HG03045 (cell line): ENCODE measurements around the gene HOXB9.

Experiments
- ATAC-seq: cut with Tn5 transposase; IDR thresholded peaks from one replicate; pipeline ENCODE4 v1.9.1; 2021; ENCODE audit warnings: mild to moderate bottlenecking, moderate library complexity; ENCODE audit not compliant: unreplicated experiment

Gene HOXB9

GRCh38 chr17:48639982-48640857 is 14.1 kb upstream of the HOXB9 start:
- ATAC-seq = no peak

GRCh38 chr17:48639136-48639535 is 13.0 kb upstream of the HOXB9 start:
- ATAC-seq = no peak

DNA sequence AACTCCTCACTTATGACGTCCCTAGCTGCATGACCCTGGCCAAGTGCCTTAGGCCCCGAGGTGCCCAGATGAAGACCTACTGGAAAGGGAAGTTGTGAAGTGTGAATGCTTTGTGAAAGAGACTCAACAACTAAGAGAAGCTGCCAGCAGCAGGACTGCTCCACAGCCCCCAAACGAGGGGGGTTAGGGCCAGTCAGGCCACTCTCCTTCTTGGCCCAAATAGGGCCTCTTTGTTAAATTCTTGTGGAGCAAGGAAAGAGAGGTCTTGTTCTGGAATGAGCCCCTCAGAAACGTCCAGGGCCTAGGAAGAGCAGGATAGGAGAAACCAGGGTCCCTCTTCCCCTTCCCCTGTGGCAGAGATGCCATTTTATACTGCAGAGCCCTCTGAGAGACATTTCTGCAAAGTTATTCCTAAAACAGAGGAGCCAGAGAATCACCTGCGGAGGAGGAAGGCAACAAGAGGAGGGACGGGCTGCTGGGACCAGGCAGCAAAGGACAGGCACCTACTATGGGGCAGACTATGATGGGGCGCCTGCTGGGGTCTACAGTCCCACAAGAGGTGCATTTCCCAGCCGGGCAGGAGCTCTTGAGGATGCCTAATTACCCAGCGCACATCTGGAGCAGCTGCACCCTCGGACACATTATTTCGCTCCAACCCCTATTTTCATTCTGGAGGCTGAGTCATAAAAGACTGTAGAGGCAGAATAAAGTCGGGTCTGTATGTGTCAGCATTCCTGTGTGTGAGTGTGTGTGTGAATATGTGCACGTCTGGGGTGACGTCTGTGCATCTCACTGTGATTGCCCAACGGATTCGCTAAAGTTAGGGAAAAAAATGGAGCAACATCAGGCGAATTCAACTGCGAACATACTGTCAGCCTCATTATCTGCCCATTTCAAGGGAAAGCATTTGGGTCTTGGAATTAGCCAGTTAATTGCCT is 11.4 kb upstream of the HOXB9 start:
- ATAC-seq = no peak

DNA sequence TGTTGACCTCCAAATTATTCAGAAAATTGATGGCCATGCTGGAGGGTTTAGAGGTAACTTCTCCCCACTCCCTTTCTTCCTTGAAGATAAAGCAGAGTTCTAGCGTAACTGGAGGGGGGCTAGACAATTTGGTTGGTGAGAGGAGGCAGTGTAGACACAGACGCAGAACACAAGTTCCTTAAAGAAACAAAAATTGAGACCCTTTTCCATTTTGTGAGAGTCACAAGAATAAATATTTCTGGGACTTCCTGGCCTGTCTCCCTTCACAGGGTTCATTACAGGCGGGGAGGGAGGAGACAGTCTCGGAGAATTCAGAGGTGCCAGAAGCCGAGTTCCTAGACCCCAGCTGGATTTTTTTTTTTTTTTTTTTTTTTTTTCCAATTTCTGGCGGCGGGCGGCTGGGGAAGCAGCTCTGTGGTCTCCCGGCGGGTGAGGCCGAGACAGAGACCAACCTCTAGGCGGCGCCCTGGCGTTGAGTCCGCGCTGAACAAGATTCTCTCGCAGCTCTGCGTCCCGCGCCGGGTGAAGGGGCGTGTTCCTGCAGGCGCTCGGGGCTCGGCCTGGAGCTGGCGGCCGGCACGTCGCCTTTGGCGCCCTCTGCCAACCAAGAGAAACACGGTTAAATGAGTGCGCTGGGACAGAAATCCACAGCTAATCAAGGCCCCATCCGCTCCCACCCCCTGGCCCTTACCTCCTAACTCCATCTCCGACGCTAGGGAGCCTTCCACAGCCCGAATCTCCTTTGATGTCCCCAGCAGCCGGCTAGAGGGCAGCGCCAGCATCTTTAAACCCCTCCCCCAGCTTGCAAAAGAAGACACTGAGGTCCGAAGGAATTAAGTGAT is 10.2 kb upstream of the HOXB9 start:
- peak; percentile 53 for ATAC-seq

- no peak for ATAC-seq
Observed at GRCh38 chr17:48634493-48635208, 8.5 kb upstream of the HOXB9 start.

DNA sequence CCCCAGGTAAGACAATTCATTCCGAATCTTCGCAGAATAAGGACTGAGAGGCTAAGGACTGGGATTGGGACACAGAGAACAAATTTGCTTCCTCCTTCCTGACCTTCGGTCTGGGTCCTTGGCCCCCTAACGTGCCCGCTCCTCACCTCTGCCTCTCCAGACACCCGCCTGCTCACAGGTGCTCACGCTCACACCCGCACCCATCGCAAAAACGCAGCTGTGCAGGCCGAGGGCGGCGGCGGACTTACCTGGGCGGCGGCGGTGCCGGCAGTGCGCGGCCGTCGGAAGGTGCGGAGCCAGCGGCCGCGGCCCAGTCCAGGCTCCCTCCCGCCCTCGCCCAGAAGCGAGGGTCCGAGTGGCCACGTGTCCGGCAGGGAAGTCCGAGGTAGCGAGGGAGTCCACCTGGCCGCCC is 7.1 kb upstream of the HOXB9 start:
- ATAC-seq = no peak

DNA sequence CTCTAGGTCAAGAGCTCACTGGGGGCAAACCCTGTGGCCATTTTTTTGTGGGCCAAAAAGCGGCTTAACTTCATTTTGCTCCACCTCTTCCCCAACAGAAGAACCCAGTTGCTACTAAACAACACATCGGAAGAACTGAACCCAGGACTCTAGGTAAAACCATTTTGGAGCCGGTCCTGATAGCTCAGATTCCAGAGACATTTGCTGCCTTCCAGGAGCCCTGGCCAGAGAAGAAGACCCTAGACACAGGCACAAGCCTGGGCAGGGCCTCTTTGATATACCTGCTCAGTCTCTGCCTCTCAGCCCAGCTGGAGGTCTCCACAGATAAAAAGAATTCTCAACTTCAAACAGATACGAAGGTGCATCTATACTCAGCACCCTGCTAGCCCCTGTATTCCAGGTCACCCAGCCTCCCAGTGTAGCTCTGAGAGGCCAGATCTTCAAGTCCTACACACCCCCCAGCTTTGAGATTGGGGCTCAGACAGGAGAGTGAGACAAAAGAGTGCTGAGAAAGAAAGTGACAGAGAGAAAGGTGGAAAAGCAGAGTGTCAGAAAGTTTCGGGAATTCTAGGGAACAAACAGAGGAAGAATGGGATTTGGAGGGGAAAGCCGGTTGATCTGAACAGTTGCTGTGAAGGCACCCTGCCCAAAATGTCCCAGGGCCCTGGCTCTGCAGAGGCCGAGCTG is 6.6 kb upstream of the HOXB9 start:
- ATAC-seq = no peak

- no peak for ATAC-seq
Observed at GRCh38 chr17:48631693-48632578, 5.8 kb upstream of the HOXB9 start.

DNA sequence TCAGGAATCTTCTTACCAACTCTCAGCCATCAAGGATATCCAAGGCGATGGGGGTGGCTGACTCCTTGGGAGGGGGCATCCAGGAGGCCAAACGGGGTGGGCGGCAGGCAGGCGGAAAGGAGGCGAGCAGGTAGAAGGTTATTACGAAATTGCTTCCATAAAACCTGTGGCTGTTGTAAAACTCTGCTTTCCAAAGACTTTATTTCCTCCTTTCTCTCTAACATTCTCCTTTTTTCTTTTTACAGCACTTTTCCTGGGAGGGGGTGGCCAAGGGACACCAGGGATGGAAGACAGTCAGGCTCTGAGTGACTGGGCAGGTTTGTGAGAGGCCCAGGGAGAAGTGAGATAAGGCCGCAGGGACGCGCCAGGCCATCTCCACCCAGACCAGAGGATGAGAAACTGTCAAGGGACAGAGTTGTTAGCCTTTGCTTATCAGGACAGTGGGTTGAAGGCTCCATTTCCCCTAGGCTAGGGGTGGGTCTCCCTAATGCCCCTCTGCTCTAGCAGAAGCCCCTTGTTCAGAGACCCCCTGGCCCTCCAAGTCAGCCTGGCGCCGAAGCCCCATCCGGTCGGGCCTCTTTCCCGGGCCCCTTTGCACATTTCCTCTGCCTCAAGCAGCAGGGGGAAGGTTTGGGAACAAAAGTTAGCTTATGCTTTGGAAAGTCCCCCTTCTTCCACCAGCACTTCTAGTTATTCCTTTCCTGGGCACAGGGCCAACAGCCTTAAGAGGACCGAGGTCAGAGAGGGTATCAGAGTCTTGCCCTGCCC is 5.0 kb upstream of the HOXB9 start:
- ATAC-seq = no peak

DNA sequence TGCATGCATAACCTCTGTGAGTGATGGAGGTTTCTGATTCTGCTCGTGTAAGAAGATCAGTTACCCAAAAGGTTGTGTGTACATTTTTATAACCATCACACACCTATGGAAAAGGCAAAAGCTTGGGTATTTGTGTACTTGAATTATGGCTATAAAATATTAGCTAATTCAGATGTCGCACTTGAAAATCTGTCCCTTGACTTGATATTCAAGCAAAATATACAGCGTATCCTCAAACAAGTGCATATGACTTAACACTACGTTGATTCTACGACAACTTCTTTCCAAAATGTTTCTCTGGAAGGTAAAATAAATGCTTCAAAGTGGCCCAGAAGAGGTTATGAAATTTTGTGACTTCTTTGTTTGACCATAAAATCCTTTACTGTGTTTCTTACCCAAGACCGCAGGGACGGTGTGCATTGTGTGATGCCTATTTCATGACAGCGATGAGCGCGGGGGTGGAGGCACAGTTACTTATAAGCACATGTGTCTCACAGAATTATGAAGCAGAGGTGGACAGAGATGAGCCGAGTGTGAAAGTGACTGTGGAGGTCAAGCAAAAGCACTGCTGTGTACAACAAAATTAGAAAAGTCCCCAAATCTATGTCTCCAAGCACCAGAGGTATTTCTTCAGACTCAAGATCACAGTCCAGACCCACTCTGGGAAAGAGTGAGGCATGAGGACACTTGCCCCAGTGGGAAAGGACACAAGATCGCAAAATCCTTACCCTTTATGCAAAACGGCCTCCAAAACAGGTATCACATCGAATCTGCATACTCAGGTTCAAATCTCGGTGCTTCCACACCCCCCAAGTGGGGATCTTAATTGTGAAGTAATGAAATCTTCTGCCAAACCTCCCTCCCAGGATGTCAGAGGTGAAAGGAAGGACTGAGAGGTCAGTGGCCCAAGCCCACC is 4.1 kb upstream of the HOXB9 start:
- ATAC-seq = no peak

- ATAC-seq = no peak
Observed at GRCh38 chr17:48629411-48629759, 3.2 kb upstream of the HOXB9 start.

- no peak for ATAC-seq
Observed at GRCh38 chr17:48628649-48629410, 2.7 kb upstream of the HOXB9 start.

DNA sequence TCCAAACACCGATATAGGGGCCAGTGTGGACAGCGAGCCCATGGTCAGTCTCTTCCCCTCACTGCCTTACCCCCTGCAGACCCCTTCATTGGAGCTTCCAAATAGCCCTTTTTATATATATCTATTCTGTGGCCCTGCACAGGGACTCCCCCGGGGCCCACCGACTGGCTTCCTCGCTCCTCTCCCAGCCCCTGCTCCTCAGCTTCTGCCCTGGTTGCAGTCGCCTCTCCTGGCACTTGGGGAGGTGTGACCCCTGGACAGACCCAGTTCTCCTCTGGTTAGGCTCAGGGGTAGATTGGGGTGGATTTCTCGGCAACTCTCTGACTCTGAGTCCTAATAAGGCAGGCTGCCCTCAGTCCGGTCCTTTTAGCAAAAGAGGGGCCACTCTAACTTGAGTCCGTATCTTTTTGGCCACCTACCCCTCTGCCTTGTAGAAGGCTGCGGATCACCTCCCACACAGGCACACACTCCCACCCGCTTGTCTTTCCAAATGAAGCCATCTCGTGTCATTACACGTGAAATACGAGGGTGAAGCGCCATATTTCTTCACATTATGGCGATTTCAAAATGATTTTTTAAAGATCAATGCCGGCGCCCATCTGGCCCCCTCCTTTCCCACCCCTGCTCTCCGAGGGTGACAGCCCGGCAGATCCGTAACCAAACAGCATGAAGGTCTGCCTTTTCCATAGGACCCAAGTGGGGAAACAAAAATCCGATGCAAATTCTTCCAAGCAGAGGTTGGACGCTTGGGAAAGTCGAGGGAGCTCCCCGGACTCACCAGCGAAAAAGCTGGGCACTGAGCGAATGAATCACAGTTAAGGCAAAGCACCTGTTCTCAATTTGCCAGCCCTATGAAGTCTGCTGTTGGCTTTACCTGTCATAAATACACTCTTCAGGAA is 1.7 kb upstream of the HOXB9 start:
- no peak for ATAC-seq

- ATAC-seq = no peak
Observed at GRCh38 chr17:48627118-48627597, 1.0 kb upstream of the HOXB9 start.
